ENCODE results near the gene SEL1L2. TPM values are rescaled to one million over a fixed set of nuclear protein-coding genes. Genes with fewer than 3 reads are reported as not detected.

Gene SEL1L2
- total RNA-seq, 1 donor from 2014 or later = 1.4 TPM

GRCh38 chr20:13868331-13868730 lies 122.1 kb downstream of the SEL1L2 start:
- DNase-seq = no peak
- H3K9me3 ChIP-seq (replicated peaks) = no peaks in the 10 kb centered on the region
- H3K27ac ChIP-seq (replicated peaks) = no peak overlapping the region
- intact Hi-C loops (cut with micrococcal nuclease) = no loop called here
- TF ChIP-seq, protein P1, sequence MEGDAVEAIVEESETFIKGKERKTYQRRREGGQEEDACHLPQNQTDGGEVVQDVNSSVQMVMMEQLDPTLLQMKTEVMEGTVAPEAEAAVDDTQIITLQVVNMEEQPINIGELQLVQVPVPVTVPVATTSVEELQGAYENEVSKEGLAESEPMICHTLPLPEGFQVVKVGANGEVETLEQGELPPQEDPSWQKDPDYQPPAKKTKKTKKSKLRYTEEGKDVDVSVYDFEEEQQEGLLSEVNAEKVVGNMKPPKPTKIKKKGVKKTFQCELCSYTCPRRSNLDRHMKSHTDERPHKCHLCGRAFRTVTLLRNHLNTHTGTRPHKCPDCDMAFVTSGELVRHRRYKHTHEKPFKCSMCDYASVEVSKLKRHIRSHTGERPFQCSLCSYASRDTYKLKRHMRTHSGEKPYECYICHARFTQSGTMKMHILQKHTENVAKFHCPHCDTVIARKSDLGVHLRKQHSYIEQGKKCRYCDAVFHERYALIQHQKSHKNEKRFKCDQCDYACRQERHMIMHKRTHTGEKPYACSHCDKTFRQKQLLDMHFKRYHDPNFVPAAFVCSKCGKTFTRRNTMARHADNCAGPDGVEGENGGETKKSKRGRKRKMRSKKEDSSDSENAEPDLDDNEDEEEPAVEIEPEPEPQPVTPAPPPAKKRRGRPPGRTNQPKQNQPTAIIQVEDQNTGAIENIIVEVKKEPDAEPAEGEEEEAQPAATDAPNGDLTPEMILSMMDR (IDR thresholded peaks at IDR 0.05; ENCODE audit: borderline replicate concordance) = no peak
- H3K4me3 ChIP-seq = no peak overlapping the region
- peaks cover 3% of the 10 kb centered on the region for H3K27me3 ChIP-seq (ENCODE audit: low read depth)
- peaks cover 12% of the 10 kb centered on the region for H3K4me1 ChIP-seq
- no peaks in the 10 kb centered on the region for H3K36me3 ChIP-seq

GRCh38 chr20:13865791-13866351 lies 124.5 kb downstream of the SEL1L2 start:
- no peaks in the 10 kb centered on the region for H3K27me3 ChIP-seq (ENCODE audit: low read depth)
- intact Hi-C loops (cut with micrococcal nuclease) = no loop called here
- no peaks in the 10 kb centered on the region for H3K9me3 ChIP-seq (replicated peaks)
- no peak overlapping the region for H3K4me3 ChIP-seq
- TF ChIP-seq, protein P1 (IDR thresholded peaks at IDR 0.05; ENCODE audit: borderline replicate concordance) = no peak
- H3K36me3 ChIP-seq = no peaks in the 10 kb centered on the region
- no peak overlapping the region for H3K27ac ChIP-seq (replicated peaks)
- no peak for DNase-seq
- peaks cover 12% of the 10 kb centered on the region for H3K4me1 ChIP-seq

- TF ChIP-seq, protein P1 (IDR thresholded peaks at IDR 0.05; ENCODE audit: borderline replicate concordance) = no peak
- no peaks in the 10 kb centered on the region for H3K36me3 ChIP-seq
- H3K27me3 ChIP-seq (ENCODE audit: low read depth) = no peaks in the 10 kb centered on the region
- no peaks in the 10 kb centered on the region for H3K9me3 ChIP-seq (replicated peaks)
- H3K4me3 ChIP-seq = no peak overlapping the region
- intact Hi-C loops (cut with micrococcal nuclease) = no loop called here
- DNase-seq = no peak
- H3K27ac ChIP-seq (replicated peaks) = no peak overlapping the region
- H3K4me1 ChIP-seq = peaks cover 12% of the 10 kb centered on the region
Observed at GRCh38 chr20:13865156-13865555, 125.3 kb downstream of the SEL1L2 start.

GRCh38 chr20:13863244-13863643 lies 127.2 kb downstream of the SEL1L2 start:
- H3K9me3 ChIP-seq (replicated peaks) = no peaks in the 10 kb centered on the region
- H3K36me3 ChIP-seq = no peaks in the 10 kb centered on the region
- peaks cover 12% of the 10 kb centered on the region for H3K4me1 ChIP-seq
- TF ChIP-seq, protein P1 (IDR thresholded peaks at IDR 0.05; ENCODE audit: borderline replicate concordance) = no peak
- DNase-seq = no peak
- H3K4me3 ChIP-seq = no peak overlapping the region
- intact Hi-C loops (cut with micrococcal nuclease) = no loop called here
- H3K27me3 ChIP-seq (ENCODE audit: low read depth) = no peaks in the 10 kb centered on the region
- H3K27ac ChIP-seq (replicated peaks) = no peak overlapping the region

GRCh38 chr20:13862245-13862644 lies 128.2 kb downstream of the SEL1L2 start:
- TF ChIP-seq, protein P1 (IDR thresholded peaks at IDR 0.05; ENCODE audit: borderline replicate concordance) = no peak
- H3K4me3 ChIP-seq = no peak overlapping the region
- intact Hi-C loops (cut with micrococcal nuclease) = no loop called here
- H3K27ac ChIP-seq (replicated peaks) = no peak overlapping the region
- DNase-seq = no peak
- no peaks in the 10 kb centered on the region for H3K9me3 ChIP-seq (replicated peaks)
- no peaks in the 10 kb centered on the region for H3K36me3 ChIP-seq
- peaks cover 18% of the 10 kb centered on the region for H3K4me1 ChIP-seq
- H3K27me3 ChIP-seq (ENCODE audit: low read depth) = no peaks in the 10 kb centered on the region

All from left ventricle myocardium inferior (tissue), 1 donor.